Measurements from ENCODE around the gene C1orf21.

C1orf21 gene

GRCh38 chr1:184457500-184457899, 70.7 kb downstream of the C1orf21 start:
- Histone ChIP-seq H2BK15ac (ENCODE audit: low read depth, poor library complexity, severe bottlenecking) (no peak overlapping the region), H3K18ac (ENCODE audit: low read depth in 1 of 2, low read length in 2 of 2) (no peak overlapping the region), H2BK120ac (ENCODE audit: low read depth, low read length) (no peak overlapping the region), H3K14ac (ENCODE audit: low read length in 2 of 2) (no peak overlapping the region), H3K79me1 (replicated peaks; ENCODE audit: low read length, poor library complexity, severe bottlenecking) (peaks cover 11% of the 10 kb centered on the region), H4K91ac (ENCODE audit: low read length) (no peak overlapping the region), H4K8ac (ENCODE audit: low read length) (no peak overlapping the region), H3K4me1 (ENCODE audit: control insufficient read depth, insufficient read depth, low read depth, low read length) (no peaks in the 10 kb centered on the region), H3K9ac (ENCODE audit: low read length) (no peak overlapping the region), H2BK12ac (ENCODE audit: low read length in 2 of 2) (no peak overlapping the region), H3K27ac (ENCODE audit: low read length, poor library complexity, severe bottlenecking) (no peak overlapping the region), H3K4ac (ENCODE audit: low read depth in 1 of 2, low read length in 2 of 2) (no peak overlapping the region), H2BK5ac (ENCODE audit: low read depth, low read length, poor library complexity, severe bottlenecking) (no peak overlapping the region), H3K23ac (ENCODE audit: low read length in 2 of 2) (no peak overlapping the region), H3K27me3 (ENCODE audit: control insufficient read depth in 1 of 2, insufficient read depth in 1 of 2, low read length in 2 of 2) (no peaks in the 10 kb centered on the region), H3K4me3 (ENCODE audit: insufficient read depth in 1 of 2, low read depth in 1 of 2, low read length in 2 of 2) (no peak overlapping the region), H2AK5ac (ENCODE audit: low read length, severe bottlenecking) (no peak overlapping the region), H2AFZ (ENCODE audit: low read depth, low read length) (no peak overlapping the region), H3K9me3 (ENCODE audit: control insufficient read depth, low read length) (no peaks in the 10 kb centered on the region), H3K36me3 (ENCODE audit: control insufficient read depth in 1 of 2, insufficient read depth in 2 of 2, low read depth in 1 of 2, low read length in 2 of 2) (no peaks in the 10 kb centered on the region), H3K4me2 (ENCODE audit: low read length, poor library complexity, severe bottlenecking) (no peak overlapping the region)
- 59% methylated on average over 2 of the region's 3 CpGs for WGBS
- DNase-seq: peak; percentile 53

- Histone ChIP-seq H2BK12ac (ENCODE audit: low read length in 2 of 2) (no peak overlapping the region), H2BK120ac (ENCODE audit: low read depth, low read length) (no peak overlapping the region), H3K27me3 (ENCODE audit: control insufficient read depth in 1 of 2, insufficient read depth in 1 of 2, low read length in 2 of 2) (no peaks in the 10 kb centered on the region), H3K4me2 (ENCODE audit: low read length, poor library complexity, severe bottlenecking) (no peak overlapping the region), H2AFZ (ENCODE audit: low read depth, low read length) (no peak overlapping the region), H3K36me3 (ENCODE audit: control insufficient read depth in 1 of 2, insufficient read depth in 2 of 2, low read depth in 1 of 2, low read length in 2 of 2) (no peaks in the 10 kb centered on the region), H3K4ac (ENCODE audit: low read depth in 1 of 2, low read length in 2 of 2) (no peak overlapping the region), H2BK5ac (ENCODE audit: low read depth, low read length, poor library complexity, severe bottlenecking) (no peak overlapping the region), H3K9ac (ENCODE audit: low read length) (no peak overlapping the region), H3K79me1 (replicated peaks; ENCODE audit: low read length, poor library complexity, severe bottlenecking) (peaks cover 9% of the 10 kb centered on the region), H3K4me1 (ENCODE audit: control insufficient read depth, insufficient read depth, low read depth, low read length) (no peaks in the 10 kb centered on the region), H3K18ac (ENCODE audit: low read depth in 1 of 2, low read length in 2 of 2) (peak overlapping the region; percentile 58 to 72), H3K14ac (ENCODE audit: low read length in 2 of 2) (no peak overlapping the region), H3K9me3 (ENCODE audit: control insufficient read depth, low read length) (no peaks in the 10 kb centered on the region), H4K8ac (ENCODE audit: low read length) (no peak overlapping the region), H3K23ac (ENCODE audit: low read length in 2 of 2) (no peak overlapping the region), H3K27ac (ENCODE audit: low read length, poor library complexity, severe bottlenecking) (no peak overlapping the region), H3K4me3 (ENCODE audit: insufficient read depth in 1 of 2, low read depth in 1 of 2, low read length in 2 of 2) (no peak overlapping the region), H2BK15ac (ENCODE audit: low read depth, poor library complexity, severe bottlenecking) (no peak overlapping the region), H2AK5ac (ENCODE audit: low read length, severe bottlenecking) (no peak overlapping the region), H4K91ac (ENCODE audit: low read length) (no peak overlapping the region)
- 47% methylated on average over 5 of the region's 5 CpGs for WGBS
- DNase-seq: peak; percentile 71
Observed at GRCh38 chr1:184461321-184461720, 74.5 kb downstream of the C1orf21 start.

GRCh38 chr1:184462155-184462554, 75.3 kb downstream of the C1orf21 start:
- Histone ChIP-seq H4K8ac (ENCODE audit: low read length) (no peak overlapping the region), H2BK12ac (ENCODE audit: low read length in 2 of 2) (no peak overlapping the region), H3K4me1 (ENCODE audit: control insufficient read depth, insufficient read depth, low read depth, low read length) (no peaks in the 10 kb centered on the region), H3K4ac (ENCODE audit: low read depth in 1 of 2, low read length in 2 of 2) (no peak overlapping the region), H3K4me2 (ENCODE audit: low read length, poor library complexity, severe bottlenecking) (no peak overlapping the region), H2AK5ac (ENCODE audit: low read length, severe bottlenecking) (no peak overlapping the region), H2AFZ (ENCODE audit: low read depth, low read length) (no peak overlapping the region), H3K79me1 (replicated peaks; ENCODE audit: low read length, poor library complexity, severe bottlenecking) (peaks cover 9% of the 10 kb centered on the region), H2BK5ac (ENCODE audit: low read depth, low read length, poor library complexity, severe bottlenecking) (no peak overlapping the region), H2BK120ac (ENCODE audit: low read depth, low read length) (no peak overlapping the region), H2BK15ac (ENCODE audit: low read depth, poor library complexity, severe bottlenecking) (no peak overlapping the region), H3K14ac (ENCODE audit: low read length in 2 of 2) (no peak overlapping the region), H3K36me3 (ENCODE audit: control insufficient read depth in 1 of 2, insufficient read depth in 2 of 2, low read depth in 1 of 2, low read length in 2 of 2) (peaks cover 0 to 2% of the 10 kb centered on the region in 2 experiments), H3K9ac (ENCODE audit: low read length) (no peak overlapping the region), H4K91ac (ENCODE audit: low read length) (no peak overlapping the region), H3K4me3 (ENCODE audit: insufficient read depth in 1 of 2, low read depth in 1 of 2, low read length in 2 of 2) (no peak overlapping the region), H3K27me3 (ENCODE audit: control insufficient read depth in 1 of 2, insufficient read depth in 1 of 2, low read length in 2 of 2) (no peaks in the 10 kb centered on the region), H3K9me3 (ENCODE audit: control insufficient read depth, low read length) (no peaks in the 10 kb centered on the region), H3K23ac (ENCODE audit: low read length in 2 of 2) (no peak overlapping the region), H3K18ac (ENCODE audit: low read depth in 1 of 2, low read length in 2 of 2) (no peak overlapping the region), H3K27ac (ENCODE audit: low read length, poor library complexity, severe bottlenecking) (no peak overlapping the region)
- 92% methylated on average over 3 of the region's 3 CpGs for WGBS
- DNase-seq: no peak

- H3K14ac ChIP-seq (ENCODE audit: low read length in 2 of 2): no peak overlapping the region
- peaks cover 8% of the 10 kb centered on the region for H3K79me1 ChIP-seq (replicated peaks; ENCODE audit: low read length, poor library complexity, severe bottlenecking)
- no peaks in the 10 kb centered on the region for H3K27me3 ChIP-seq (ENCODE audit: control insufficient read depth in 1 of 2, insufficient read depth in 1 of 2, low read length in 2 of 2)
- DNase-seq: no peak
- H2BK12ac ChIP-seq (ENCODE audit: low read length in 2 of 2): no peak overlapping the region
- H4K8ac ChIP-seq (ENCODE audit: low read length): no peak overlapping the region
- no peak overlapping the region for H3K27ac ChIP-seq (ENCODE audit: low read length, poor library complexity, severe bottlenecking)
- H3K4me2 ChIP-seq (ENCODE audit: low read length, poor library complexity, severe bottlenecking): no peak overlapping the region
- no peak overlapping the region for H4K91ac ChIP-seq (ENCODE audit: low read length)
- H3K4me3 ChIP-seq (ENCODE audit: insufficient read depth in 1 of 2, low read depth in 1 of 2, low read length in 2 of 2): no peak overlapping the region
- no peak overlapping the region for H3K23ac ChIP-seq (ENCODE audit: low read length in 2 of 2)
- H2BK120ac ChIP-seq (ENCODE audit: low read depth, low read length): no peak overlapping the region
- 98% methylated on average over 4 of the region's 5 CpGs for WGBS
- H3K9me3 ChIP-seq (ENCODE audit: control insufficient read depth, low read length): no peaks in the 10 kb centered on the region
- no peak overlapping the region for H3K9ac ChIP-seq (ENCODE audit: low read length)
- no peak overlapping the region for H3K18ac ChIP-seq (ENCODE audit: low read depth in 1 of 2, low read length in 2 of 2)
- no peak overlapping the region for H2AFZ ChIP-seq (ENCODE audit: low read depth, low read length)
- H2BK15ac ChIP-seq (ENCODE audit: low read depth, poor library complexity, severe bottlenecking): no peak overlapping the region
- no peak overlapping the region for H2BK5ac ChIP-seq (ENCODE audit: low read depth, low read length, poor library complexity, severe bottlenecking)
- no peak overlapping the region for H3K4ac ChIP-seq (ENCODE audit: low read depth in 1 of 2, low read length in 2 of 2)
- H2AK5ac ChIP-seq (ENCODE audit: low read length, severe bottlenecking): no peak overlapping the region
- no peaks in the 10 kb centered on the region for H3K4me1 ChIP-seq (ENCODE audit: control insufficient read depth, insufficient read depth, low read depth, low read length)
- H3K36me3 ChIP-seq (ENCODE audit: control insufficient read depth in 1 of 2, insufficient read depth in 2 of 2, low read depth in 1 of 2, low read length in 2 of 2): peaks cover 0 to 8% of the 10 kb centered on the region in 2 experiments
Observed at GRCh38 chr1:184462990-184463389, 76.2 kb downstream of the C1orf21 start.
